Cardiac muscle cell (in vitro differentiated cells and primary cell): Measurements from ENCODE around the gene IRGM. TPM values are rescaled to one million over a fixed set of nuclear protein-coding genes. Genes with fewer than 3 reads are reported as not detected.

Experiments
- DNase-seq, 2 donors: peaks; one replicate each; pipeline versions ENCODE4 v3.0.0 to v3.0.0-alpha.2; 2010 to 2017; ENCODE audit warnings: low read depth in 1 of 2, low spot score in 1 of 2
- H3K27ac ChIP-seq: fragments of 200-600 bp; sonication (generic); 2 replicates; pipeline ENCODE4 v1.5.1; 2016
- H3K27me3 ChIP-seq: fragments of 200-600 bp; sonication (generic); 2 replicates; pipeline ENCODE4 v1.6.0; 2016; ENCODE audit warnings: control low read depth
- H3K36me3 ChIP-seq: fragments of 200-600 bp; sonication (generic); 2 replicates; pipeline ENCODE4 v1.5.1; 2016; ENCODE audit warnings: control low read depth
- H3K4me1 ChIP-seq: fragments of 200-600 bp; sonication (generic); 2 replicates; pipeline ENCODE4 v1.8.1; 2017; ENCODE audit warnings: low read depth, mild to moderate bottlenecking, mixed run types
- H3K4me3 ChIP-seq: fragments of 200-600 bp; sonication (generic); 2 replicates; pipeline ENCODE4 v1.5.1; 2016; ENCODE audit warnings: mild to moderate bottlenecking
- H3K9me3 ChIP-seq: fragments of 200-600 bp; sonication (generic); 2 replicates; pipeline ENCODE4 v1.5.1; 2017; ENCODE audit warnings: low read depth, mild to moderate bottlenecking, control low read depth
- polyA plus RNA-seq: library from polyadenylated mRNA; unstranded; fragments of >200 nt; fragmentation: Nextera tagmentation; extraction: Ambion mirVana; gene quantifications from 2 replicates; pipeline ENCODE4 v1.2.1, GENCODE V29; 2016
- total RNA-seq: library from RNA; depleted of rRNA; stranded (reverse); fragments of >200 nt; gene quantifications from 2 replicates; pipeline ENCODE4 v1.2.3, GENCODE V29; 2016
- TF ChIP-seq, protein P1 (sequence below): IDR thresholded peaks from 2 replicates; pipeline ENCODE4 v1.5.1; 2012; ENCODE audit warnings: low read depth, mild to moderate bottlenecking, low read length

Gene IRGM
- total and polyA plus RNA-seq, 2 experiments from 2014 or later: not detected

GRCh38 chr5:150860246-150860821 is 14.0 kb downstream of the IRGM start:
- TF ChIP-seq, protein P1, sequence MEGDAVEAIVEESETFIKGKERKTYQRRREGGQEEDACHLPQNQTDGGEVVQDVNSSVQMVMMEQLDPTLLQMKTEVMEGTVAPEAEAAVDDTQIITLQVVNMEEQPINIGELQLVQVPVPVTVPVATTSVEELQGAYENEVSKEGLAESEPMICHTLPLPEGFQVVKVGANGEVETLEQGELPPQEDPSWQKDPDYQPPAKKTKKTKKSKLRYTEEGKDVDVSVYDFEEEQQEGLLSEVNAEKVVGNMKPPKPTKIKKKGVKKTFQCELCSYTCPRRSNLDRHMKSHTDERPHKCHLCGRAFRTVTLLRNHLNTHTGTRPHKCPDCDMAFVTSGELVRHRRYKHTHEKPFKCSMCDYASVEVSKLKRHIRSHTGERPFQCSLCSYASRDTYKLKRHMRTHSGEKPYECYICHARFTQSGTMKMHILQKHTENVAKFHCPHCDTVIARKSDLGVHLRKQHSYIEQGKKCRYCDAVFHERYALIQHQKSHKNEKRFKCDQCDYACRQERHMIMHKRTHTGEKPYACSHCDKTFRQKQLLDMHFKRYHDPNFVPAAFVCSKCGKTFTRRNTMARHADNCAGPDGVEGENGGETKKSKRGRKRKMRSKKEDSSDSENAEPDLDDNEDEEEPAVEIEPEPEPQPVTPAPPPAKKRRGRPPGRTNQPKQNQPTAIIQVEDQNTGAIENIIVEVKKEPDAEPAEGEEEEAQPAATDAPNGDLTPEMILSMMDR: no peak
- H3K36me3 ChIP-seq: no peaks in the 10 kb centered on the region
- no peaks in the 10 kb centered on the region for H3K4me1 ChIP-seq
- no peak for DNase-seq
- H3K27me3 ChIP-seq: no peaks in the 10 kb centered on the region
- no peak overlapping the region for H3K27ac ChIP-seq
- no peak overlapping the region for H3K4me3 ChIP-seq
- no peaks in the 10 kb centered on the region for H3K9me3 ChIP-seq

- DNase-seq: no peak
- TF ChIP-seq, protein P1: no peak
- Histone ChIP-seq H3K27ac (no peak overlapping the region), H3K4me1 (no peaks in the 10 kb centered on the region), H3K9me3 (no peaks in the 10 kb centered on the region), H3K4me3 (no peak overlapping the region), H3K27me3 (no peaks in the 10 kb centered on the region), H3K36me3 (no peaks in the 10 kb centered on the region)
Measured at GRCh38 chr5:150862070-150862469, 15.7 kb downstream of the IRGM start.

GRCh38 chr5:150879358-150879757 is 33.0 kb downstream of the IRGM start:
- no peaks in the 10 kb centered on the region for H3K4me1 ChIP-seq
- H3K27me3 ChIP-seq: no peaks in the 10 kb centered on the region
- H3K36me3 ChIP-seq: no peaks in the 10 kb centered on the region
- DNase-seq: no peak
- H3K9me3 ChIP-seq: no peaks in the 10 kb centered on the region
- H3K4me3 ChIP-seq: no peak overlapping the region
- H3K27ac ChIP-seq: no peak overlapping the region
- TF ChIP-seq, protein P1: no peak

DNA sequence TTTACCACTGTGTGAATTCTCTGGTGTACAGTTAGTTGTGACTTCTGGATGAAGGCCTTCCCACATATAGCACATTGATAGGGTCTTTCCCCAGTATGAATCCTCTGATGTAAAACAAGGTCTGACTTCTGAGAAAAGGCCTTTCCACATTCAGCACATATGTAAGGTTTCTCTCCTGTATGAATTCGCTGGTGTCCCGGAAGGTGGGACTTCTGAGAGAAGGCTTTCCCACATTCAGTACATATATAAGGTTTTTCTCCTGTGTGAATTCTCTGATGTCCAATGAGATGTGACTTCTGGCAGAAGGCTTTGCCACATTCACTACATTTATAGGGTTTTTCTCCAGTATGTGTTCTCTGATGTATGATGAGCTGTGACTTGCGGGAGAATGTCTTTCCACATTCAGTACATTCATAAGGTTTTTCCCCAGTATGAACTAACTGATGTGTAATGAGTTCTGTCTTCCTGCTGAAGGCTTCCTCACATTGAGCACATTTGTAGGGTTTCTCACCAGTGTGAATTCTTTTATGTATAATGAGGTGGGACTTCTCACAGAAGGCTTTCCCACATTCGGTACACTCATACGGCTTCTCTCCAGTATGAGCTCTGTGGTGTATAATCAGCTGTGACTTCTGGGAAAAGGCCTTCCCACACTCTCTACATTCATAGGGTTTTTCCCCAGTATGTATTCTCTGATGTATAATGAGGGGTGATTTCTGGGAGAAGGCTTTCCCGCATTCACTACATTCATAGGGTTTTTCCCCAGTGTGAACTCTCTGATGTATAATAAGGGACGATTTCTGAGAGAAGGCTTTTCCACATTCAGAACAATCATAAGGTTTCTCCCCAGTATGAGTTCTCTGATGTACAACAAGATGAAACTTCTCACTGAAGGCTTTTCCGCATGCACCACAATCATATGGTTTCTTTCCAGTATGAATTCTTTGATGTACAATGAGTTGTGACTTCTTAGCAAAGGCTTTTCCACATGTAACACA is 49.4 kb downstream of the IRGM start:
- Histone ChIP-seq H3K27ac (no peak overlapping the region), H3K4me3 (no peak overlapping the region), H3K36me3 (peaks cover 7% of the 10 kb centered on the region), H3K9me3 (peaks cover 3% of the 10 kb centered on the region), H3K27me3 (no peaks in the 10 kb centered on the region), H3K4me1 (no peaks in the 10 kb centered on the region)
- no peak for DNase-seq
- TF ChIP-seq, protein P1: no peak

Other genes starting within 250 kb of the IRGM start
- gene SYNPO, start 205.9 kb upstream of the IRGM start, total RNA-seq: 2.7 and 4.4 TPM in 2 replicates
- gene SYNPO, start 205.9 kb upstream of the IRGM start, polyA plus RNA-seq: 0.94 and 1.1 TPM in 2 replicates
- gene MYOZ3, start 185.3 kb upstream of the IRGM start, total RNA-seq: 2.1 and 6.8 TPM in 2 replicates
- gene MYOZ3, start 185.3 kb upstream of the IRGM start, polyA plus RNA-seq: 10.7 and 13.8 TPM in 2 replicates
- 33.2 and 39.0 TPM in 2 replicates for gene RBM22, start 145.5 kb upstream of the IRGM start, total RNA-seq
- 33.0 and 47.1 TPM in 2 replicates for gene RBM22, start 145.5 kb upstream of the IRGM start, polyA plus RNA-seq
- gene DCTN4, start 87.5 kb upstream of the IRGM start, total RNA-seq: 41.1 and 46.2 TPM in 2 replicates
- 26.7 and 32.2 TPM in 2 replicates for gene DCTN4, start 87.5 kb upstream of the IRGM start, polyA plus RNA-seq
- gene SMIM3, start 67.8 kb upstream of the IRGM start, total RNA-seq: 16.8 and 33.2 TPM in 2 replicates
- 32.2 and 43.5 TPM in 2 replicates for gene SMIM3, start 67.8 kb upstream of the IRGM start, polyA plus RNA-seq
- gene ZNF300, start 58.5 kb downstream of the IRGM start, total RNA-seq: 8.7 and 9.2 TPM in 2 replicates
- gene ZNF300, start 58.5 kb downstream of the IRGM start, polyA plus RNA-seq: 7.4 and 8.6 TPM in 2 replicates
- 46.6 and 73.7 TPM in 2 replicates for gene GPX3, start 174.1 kb downstream of the IRGM start, total RNA-seq
- gene GPX3, start 174.1 kb downstream of the IRGM start, polyA plus RNA-seq: 79.8 and 121 TPM in 2 replicates
- 134 and 147 TPM in 2 replicates for gene TNIP1, start 234.5 kb downstream of the IRGM start, total RNA-seq
- 94.9 and 104 TPM in 2 replicates for gene TNIP1, start 234.5 kb downstream of the IRGM start, polyA plus RNA-seq